A549 (cell line): ENCODE data around the gene SLC22A17.
A peak's percentile ranks its signal among the peaks of the same experiment; 100 is the strongest.

ENCODE experiments used
- EP300 ChIP-seq, 2 experiments: fragments of >200 bp; sonication (Bioruptor Twin); formaldehyde crosslinking; IDR thresholded peaks; 2 replicates in 1 of 2; 3 replicates in 1 of 2; pipeline ENCODE4 v1.6.1; 2016 to 2017
- TF ChIP-seq, protein P1 (sequence below): fragments of >200 bp; sonication (Bioruptor Twin); formaldehyde crosslinking; IDR thresholded peaks from 3 replicates; pipeline ENCODE4 v1.5.1; 2016

GRCh38 chr14:23360496-23360895, 7.8 kb upstream of the SLC22A17 start:
- no peak for TF ChIP-seq EP300 (IDR thresholded peaks at IDR 0.05)
- TF ChIP-seq, protein P1, sequence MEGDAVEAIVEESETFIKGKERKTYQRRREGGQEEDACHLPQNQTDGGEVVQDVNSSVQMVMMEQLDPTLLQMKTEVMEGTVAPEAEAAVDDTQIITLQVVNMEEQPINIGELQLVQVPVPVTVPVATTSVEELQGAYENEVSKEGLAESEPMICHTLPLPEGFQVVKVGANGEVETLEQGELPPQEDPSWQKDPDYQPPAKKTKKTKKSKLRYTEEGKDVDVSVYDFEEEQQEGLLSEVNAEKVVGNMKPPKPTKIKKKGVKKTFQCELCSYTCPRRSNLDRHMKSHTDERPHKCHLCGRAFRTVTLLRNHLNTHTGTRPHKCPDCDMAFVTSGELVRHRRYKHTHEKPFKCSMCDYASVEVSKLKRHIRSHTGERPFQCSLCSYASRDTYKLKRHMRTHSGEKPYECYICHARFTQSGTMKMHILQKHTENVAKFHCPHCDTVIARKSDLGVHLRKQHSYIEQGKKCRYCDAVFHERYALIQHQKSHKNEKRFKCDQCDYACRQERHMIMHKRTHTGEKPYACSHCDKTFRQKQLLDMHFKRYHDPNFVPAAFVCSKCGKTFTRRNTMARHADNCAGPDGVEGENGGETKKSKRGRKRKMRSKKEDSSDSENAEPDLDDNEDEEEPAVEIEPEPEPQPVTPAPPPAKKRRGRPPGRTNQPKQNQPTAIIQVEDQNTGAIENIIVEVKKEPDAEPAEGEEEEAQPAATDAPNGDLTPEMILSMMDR: peak; percentile 11; the same call in 1 of the 3 replicates
